B cell (primary cell): ENCODE results near the gene TMEM131L.

Experiments
- EZH2 ChIP-seq: IDR thresholded peaks from 2 replicates; pipeline ENCODE4 v1.6.1; 2012; ENCODE audit warnings: borderline replicate concordance, low read depth, mild to moderate bottlenecking, moderate library complexity, low read length; ENCODE audit not compliant: insufficient read depth, poor library complexity, severe bottlenecking
- TF ChIP-seq, protein P1 (sequence below): fragments of 200-600 bp; IDR thresholded peaks from one replicate; pipeline ENCODE4 v1.8.0; 2022; ENCODE audit warnings: antibody characterized with exemption, mild to moderate bottlenecking

DNA sequence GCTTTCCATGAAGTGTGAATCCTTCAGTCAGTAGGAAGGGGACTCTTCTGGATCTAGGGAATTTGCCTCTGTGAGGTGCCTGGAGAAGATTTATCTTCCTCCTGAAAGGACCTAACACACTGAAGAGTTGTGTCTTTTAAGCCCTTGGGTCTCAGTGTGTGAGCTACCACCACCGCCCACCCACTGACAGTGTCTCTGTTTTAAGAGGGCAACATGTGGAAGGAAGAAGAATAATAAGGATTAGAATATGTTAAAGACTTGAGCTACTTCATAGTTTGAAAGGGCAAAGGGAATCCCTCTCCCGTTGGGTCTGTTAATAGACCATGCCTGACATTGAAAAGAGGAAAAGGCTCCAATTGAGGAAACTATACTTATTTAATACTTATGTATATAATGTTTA lies 153.7 kb downstream of the TMEM131L start:
- TF ChIP-seq, protein P1, sequence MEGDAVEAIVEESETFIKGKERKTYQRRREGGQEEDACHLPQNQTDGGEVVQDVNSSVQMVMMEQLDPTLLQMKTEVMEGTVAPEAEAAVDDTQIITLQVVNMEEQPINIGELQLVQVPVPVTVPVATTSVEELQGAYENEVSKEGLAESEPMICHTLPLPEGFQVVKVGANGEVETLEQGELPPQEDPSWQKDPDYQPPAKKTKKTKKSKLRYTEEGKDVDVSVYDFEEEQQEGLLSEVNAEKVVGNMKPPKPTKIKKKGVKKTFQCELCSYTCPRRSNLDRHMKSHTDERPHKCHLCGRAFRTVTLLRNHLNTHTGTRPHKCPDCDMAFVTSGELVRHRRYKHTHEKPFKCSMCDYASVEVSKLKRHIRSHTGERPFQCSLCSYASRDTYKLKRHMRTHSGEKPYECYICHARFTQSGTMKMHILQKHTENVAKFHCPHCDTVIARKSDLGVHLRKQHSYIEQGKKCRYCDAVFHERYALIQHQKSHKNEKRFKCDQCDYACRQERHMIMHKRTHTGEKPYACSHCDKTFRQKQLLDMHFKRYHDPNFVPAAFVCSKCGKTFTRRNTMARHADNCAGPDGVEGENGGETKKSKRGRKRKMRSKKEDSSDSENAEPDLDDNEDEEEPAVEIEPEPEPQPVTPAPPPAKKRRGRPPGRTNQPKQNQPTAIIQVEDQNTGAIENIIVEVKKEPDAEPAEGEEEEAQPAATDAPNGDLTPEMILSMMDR = no peak
- no peak for TF ChIP-seq EZH2
